ENCODE measurements around the gene LRRC8B. TPM values are rescaled to one million over a fixed set of nuclear protein-coding genes. Genes with fewer than 3 reads are reported as not detected.
A peak's percentile ranks its signal among the peaks of the same experiment; 100 is the strongest.

The LRRC8B gene
- total and polyA plus RNA-seq, 9 of the 15 experiments (the other 6 are each of a cell fraction or from before 2014, with no cell fraction given): 4.3 to 43.7 (median 14.4) TPM

DNA sequence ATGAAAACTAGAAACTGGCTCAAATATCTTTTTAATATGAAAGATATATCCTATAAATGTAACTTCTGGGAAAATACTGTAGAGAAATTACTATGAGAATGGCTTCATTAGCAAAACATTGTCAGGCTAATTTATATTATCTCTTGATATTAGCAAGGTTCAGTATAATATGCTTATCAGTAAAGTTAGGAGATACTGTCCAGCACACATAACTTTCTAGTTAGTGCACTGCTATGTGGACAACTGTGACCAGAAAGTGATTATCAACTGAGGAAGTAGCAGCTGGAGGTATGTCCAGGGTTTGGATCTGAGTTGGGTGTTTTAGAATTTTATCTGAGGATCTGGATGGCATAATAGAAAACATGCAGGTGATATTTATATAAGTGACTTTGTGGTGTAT lies 115.8 kb downstream of the LRRC8B start:
- FAIRE-seq (no peak), DNase-seq (ENCODE audit: extremely low read depth in 1 of 4, low spot score in 3 of 4) (no peak), ATAC-seq (no peak)
- H3K9me1 ChIP-seq (ENCODE audit: control insufficient read depth, insufficient read depth, low read length): no peaks in the 10 kb centered on the region
- no peak overlapping the region for H2AFZ ChIP-seq (ENCODE audit: low read depth, low read length)
- intact Hi-C loops (cut with micrococcal nuclease): no loop called here
- CTCF ChIA-PET (ENCODE audit: low intra/inter-chr PET ratio): no interaction called here
- no peaks in the 10 kb centered on the region for H4K20me1 ChIP-seq (replicated peaks; ENCODE audit: control insufficient read depth, insufficient read depth, low read length)
- no peaks in the 10 kb centered on the region for H3K27me3 ChIP-seq (ENCODE audit: control insufficient read depth in 2 of 2, insufficient read depth in 2 of 2, low read length in 2 of 2)
- no peaks in the 10 kb centered on the region for H3K36me3 ChIP-seq (ENCODE audit: control insufficient read depth, insufficient read depth, low read length)
- POLR2A ChIA-PET: interaction anchor here (0.8 kb wide), 1 partner anchor 88 kb away, joined by 3 read pairs; no protein-coding TSS in a partner anchor
- H3K4me1 ChIP-seq (replicated peaks in 1 of 2; ENCODE audit: control insufficient read depth in 2 of 2, insufficient read depth in 2 of 2, low read length in 2 of 2): no peaks in the 10 kb centered on the region
- H3K9me3 ChIP-seq (replicated peaks; ENCODE audit: control insufficient read depth, insufficient read depth, low read depth, low read length): no peaks in the 10 kb centered on the region; the same call in 1 of the 2 replicates
- H3K27ac ChIP-seq (ENCODE audit: extremely low read depth, low read depth, low read length): no peak overlapping the region
- no peak overlapping the region for H3K4me2 ChIP-seq (ENCODE audit: insufficient read depth, low read length)
- in situ Hi-C loops (cut with MboI): no loop called here
- no TSS peak for BruUV-seq (replicated peaks)
- no peak overlapping the region for H3K4me3 ChIP-seq
- TF ChIP-seq RFX1 (IDR thresholded peaks at IDR 0.05): no peak
- no peak for TF ChIP-seq BCL6 (CRISPR knock-in tag; IDR thresholded peaks at IDR 0.05)
- TF ChIP-seq, protein P1, sequence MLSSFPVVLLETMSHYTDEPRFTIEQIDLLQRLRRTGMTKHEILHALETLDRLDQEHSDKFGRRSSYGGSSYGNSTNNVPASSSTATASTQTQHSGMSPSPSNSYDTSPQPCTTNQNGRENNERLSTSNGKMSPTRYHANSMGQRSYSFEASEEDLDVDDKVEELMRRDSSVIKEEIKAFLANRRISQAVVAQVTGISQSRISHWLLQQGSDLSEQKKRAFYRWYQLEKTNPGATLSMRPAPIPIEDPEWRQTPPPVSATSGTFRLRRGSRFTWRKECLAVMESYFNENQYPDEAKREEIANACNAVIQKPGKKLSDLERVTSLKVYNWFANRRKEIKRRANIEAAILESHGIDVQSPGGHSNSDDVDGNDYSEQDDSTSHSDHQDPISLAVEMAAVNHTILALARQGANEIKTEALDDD (IDR thresholded peaks at IDR 0.05): peak; percentile 54; the same call in 1 of the 2 replicates
- TF ChIP-seq, protein P2, sequence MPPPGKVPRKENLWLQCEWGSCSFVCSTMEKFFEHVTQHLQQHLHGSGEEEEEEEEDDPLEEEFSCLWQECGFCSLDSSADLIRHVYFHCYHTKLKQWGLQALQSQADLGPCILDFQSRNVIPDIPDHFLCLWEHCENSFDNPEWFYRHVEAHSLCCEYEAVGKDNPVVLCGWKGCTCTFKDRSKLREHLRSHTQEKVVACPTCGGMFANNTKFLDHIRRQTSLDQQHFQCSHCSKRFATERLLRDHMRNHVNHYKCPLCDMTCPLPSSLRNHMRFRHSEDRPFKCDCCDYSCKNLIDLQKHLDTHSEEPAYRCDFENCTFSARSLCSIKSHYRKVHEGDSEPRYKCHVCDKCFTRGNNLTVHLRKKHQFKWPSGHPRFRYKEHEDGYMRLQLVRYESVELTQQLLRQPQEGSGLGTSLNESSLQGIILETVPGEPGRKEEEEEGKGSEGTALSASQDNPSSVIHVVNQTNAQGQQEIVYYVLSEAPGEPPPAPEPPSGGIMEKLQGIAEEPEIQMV (tag; conservative IDR thresholded peaks at IDR 0.05; ENCODE audit: low read depth): no peak
- no peak for TF ChIP-seq SRSF9 (IDR thresholded peaks at IDR 0.05; ENCODE audit: borderline replicate concordance, low read depth, low read length)
- H3K9ac ChIP-seq (ENCODE audit: insufficient read depth in 1 of 2, low read depth in 2 of 2, low read length in 2 of 2): no peak overlapping the region
- H3K79me2 ChIP-seq (ENCODE audit: control insufficient read depth, insufficient read depth, low read length): peaks cover 37% of the 10 kb centered on the region; the same call in 2 of the 3 replicates
